ENCODE data around the gene ATN1.
"Not testable (repeated sequence)": the region's sequence is repeated elsewhere in the genome, so short reads cannot be mapped to it uniquely, and the experiment has no call there.

ATN1 gene, protein sequence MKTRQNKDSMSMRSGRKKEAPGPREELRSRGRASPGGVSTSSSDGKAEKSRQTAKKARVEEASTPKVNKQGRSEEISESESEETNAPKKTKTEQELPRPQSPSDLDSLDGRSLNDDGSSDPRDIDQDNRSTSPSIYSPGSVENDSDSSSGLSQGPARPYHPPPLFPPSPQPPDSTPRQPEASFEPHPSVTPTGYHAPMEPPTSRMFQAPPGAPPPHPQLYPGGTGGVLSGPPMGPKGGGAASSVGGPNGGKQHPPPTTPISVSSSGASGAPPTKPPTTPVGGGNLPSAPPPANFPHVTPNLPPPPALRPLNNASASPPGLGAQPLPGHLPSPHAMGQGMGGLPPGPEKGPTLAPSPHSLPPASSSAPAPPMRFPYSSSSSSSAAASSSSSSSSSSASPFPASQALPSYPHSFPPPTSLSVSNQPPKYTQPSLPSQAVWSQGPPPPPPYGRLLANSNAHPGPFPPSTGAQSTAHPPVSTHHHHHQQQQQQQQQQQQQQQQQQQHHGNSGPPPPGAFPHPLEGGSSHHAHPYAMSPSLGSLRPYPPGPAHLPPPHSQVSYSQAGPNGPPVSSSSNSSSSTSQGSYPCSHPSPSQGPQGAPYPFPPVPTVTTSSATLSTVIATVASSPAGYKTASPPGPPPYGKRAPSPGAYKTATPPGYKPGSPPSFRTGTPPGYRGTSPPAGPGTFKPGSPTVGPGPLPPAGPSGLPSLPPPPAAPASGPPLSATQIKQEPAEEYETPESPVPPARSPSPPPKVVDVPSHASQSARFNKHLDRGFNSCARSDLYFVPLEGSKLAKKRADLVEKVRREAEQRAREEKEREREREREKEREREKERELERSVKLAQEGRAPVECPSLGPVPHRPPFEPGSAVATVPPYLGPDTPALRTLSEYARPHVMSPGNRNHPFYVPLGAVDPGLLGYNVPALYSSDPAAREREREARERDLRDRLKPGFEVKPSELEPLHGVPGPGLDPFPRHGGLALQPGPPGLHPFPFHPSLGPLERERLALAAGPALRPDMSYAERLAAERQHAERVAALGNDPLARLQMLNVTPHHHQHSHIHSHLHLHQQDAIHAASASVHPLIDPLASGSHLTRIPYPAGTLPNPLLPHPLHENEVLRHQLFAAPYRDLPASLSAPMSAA (N-terminal part only)

DNA sequence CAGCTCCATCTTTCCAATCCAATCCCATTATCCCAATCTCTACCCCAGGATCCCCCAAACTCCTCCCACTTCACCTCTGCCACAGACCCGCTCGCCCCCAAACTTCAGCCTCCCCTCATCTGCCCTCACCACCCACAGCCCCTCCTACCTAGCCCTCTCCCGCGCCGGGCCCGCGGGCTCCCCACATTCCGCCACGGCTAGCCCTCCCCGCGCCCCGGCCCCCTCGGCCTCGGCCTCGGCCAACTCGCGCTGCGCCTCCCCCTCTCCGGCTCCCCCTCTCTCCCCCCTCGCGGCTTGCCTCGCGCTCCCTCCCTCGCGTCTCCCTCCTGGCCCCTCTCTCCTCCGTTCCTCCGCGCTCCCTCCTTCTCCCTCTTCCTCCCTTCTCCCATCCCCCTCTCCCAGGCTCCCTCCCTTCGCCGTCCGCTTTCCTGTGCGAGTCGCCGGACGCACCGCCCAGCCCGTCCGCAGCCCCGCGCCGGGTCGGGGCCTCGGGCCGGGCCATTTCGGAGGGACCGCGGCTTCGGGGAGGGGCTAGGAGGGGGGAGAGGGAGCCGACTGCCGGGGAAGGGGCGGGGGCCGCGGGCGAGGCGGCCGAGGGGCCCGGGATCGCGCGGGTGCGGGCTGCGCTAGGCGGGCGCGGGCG lies at the start of gene ATN1:
TSS of gene ATN1 (plus strand) at position 581 of the 643 bp plus-strand sequence. CDS start 6,043 bp downstream, outside the sequence.
- DNase-seq, result peak; percentile 56

DNA sequence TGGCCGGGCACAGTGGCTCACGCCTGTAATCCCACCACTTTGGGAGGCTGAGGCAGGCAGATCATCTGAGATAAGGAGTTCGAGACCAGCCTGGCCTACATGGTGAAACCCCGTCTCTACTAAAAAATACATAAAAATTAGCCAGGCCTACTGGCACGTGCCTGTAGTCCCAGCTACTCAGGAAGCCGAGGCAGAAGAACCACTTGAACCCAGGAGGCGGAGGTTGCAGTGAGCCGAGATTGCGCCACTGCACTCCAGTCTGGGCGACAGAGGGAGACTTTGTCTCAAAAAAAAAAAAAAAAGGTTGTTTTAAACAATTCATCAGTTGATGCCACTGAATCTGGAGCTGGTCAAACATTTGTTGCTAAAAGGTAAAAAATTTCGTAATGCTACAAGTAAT lies 47.9 kb upstream of the ATN1 start:
- DNase-seq, result not testable (repeated sequence)

DNA sequence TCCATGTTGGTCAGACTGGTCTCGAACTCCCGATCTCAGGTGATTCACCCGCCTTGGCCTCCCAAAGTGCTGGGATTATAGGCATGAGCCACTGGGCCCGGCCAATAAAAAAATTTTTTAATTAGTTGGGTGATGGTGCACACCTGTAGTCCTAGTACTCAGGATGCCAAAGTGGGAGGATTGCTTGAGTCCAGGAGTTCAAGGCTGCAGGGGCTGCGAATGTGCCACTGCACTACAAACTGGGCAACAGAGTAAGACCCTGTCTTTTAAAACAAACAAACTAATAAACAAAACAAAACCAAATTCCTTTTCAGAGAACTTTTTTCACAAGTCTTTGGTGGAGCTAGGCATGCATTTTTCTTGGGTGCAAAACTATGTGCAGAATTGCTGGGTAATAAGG lies 44.5 kb upstream of the ATN1 start:
- DNase-seq, result no peak

DNA sequence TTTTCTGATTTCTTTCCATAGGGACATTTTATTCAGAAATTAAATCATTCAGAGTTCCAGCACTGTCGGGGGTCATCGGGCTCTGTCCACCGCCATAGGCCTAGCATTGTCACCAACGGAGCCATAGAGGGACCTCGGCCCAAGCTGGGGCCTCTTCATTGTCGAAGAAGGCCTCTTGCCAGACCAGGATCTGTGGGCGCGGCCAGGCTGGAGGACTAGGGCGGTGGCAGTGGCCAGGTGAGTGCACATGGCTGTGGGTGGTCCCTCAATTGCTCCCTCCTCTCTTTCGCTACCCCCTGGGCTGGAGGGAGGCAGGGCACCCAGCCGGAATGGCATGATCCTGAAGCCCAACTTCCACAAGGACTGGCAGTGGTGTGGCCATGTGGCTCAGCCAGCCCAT lies 44.1 kb upstream of the ATN1 start:
- no peak for DNase-seq

DNA sequence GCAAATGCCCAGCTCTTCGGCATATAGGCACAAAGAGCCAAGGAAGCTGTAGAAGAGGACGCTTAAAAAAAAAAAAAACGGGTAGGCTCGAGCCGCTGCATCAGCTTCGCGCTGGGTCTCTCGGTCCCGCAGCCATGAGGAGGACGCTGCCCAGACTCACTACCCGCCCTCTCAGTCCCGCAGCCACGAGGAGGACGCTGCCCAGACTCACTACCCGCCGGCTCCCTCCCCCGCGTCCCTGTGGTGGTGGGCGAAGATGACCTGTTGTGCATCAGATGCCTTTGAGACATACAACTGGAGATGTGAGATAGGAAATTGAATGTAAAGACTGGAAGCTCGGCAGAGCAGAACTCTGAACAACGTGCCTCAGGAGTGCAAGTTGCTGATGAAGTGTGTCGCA lies 43.2 kb upstream of the ATN1 start:
- no peak for DNase-seq

DNA sequence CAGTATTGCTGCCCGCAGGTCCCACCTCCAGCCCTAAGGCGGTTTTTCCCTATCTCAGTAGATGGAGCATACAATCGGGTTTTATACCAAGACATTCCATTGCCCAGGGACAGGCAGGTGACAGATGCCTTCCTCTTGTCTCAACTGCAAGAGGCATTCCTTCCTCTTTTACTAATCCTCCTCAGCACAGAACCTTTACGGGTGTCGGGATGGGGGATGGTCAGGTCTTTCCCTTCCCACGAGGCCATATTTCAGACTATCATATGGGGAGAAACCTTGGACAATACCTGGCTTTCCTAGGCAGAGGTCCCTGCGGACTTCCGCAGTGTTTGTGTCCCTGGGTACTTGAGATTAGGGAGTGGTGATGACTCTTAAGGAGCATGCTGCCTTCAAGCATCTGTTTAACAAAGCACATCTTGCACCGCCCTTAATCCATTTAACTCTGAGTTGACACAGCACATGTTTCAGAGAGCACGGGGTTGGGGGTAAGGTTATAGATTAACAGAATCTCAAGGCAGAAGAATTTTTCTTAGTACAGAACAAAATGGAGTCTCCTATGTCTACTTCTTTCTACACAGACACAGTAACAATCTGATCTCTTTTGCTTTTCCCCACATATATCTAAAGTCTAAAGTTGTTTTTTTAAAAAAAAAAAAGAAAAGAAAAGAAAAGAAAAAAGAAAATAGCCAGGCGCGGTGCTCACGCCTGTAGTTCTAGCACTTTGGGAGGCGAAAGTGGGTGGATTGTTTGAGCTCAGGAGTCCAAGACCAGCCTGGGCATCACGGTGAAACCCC lies 41.4 kb upstream of the ATN1 start:
- not testable (repeated sequence) for DNase-seq

DNA sequence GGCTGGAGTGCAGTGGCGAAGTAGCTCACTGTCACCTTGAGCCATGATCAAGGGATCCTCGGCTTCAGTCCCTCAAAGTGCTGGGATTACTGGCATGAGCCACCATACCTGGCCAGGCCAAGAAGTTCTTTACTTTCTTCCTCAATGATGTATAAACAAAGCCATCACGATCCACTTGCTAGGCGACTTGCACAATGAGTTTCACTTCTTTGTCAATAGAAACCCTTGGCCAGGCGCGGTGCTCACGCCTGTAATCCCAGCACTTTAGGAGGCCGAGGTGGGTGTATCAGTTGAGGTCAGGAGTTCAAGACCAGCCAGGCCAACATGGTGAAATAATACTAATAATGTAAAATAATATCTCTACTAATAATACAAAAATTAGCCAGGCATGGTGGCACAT lies 40.3 kb upstream of the ATN1 start:
- DNase-seq, result no peak

DNA sequence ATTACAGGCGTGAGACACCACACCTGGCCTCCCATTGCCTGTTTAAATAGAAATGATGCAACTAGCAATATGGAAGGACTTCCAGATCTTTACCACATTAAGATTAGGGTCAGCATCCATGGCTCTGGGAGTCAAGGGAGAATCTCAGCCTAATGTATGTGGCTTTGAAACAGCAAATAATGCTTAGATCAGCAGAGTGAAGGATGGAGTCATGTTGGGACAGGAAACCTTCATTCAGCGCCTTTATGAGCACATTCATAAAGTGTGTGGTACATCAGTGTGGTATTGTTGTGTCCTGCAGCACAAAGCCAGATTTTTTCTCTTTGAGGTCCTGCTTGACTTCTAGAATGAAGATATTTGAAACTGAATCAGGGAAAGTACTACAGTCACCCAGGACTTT lies 39.4 kb upstream of the ATN1 start:
- no peak for DNase-seq

DNA sequence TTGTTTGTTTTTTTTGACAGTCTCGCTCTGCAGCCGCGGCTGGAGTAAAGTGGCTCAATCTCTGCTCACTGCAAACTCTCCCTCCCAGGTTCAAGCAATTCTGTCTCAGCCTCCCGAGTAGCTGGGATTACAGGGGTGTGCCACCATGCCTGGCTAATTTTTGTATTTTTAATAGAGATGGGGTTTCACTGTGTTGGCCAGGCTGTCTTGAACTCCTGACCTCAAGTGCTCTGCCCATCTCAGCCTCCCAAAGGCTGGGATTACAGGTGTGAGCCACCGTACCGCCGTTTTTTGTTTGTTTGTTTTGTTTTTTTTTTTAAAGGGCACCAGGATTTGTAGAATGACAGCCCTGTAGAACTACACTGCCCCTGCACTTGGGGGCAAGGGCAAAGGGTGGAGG lies 39.0 kb upstream of the ATN1 start:
- DNase-seq, result not testable (repeated sequence)

DNA sequence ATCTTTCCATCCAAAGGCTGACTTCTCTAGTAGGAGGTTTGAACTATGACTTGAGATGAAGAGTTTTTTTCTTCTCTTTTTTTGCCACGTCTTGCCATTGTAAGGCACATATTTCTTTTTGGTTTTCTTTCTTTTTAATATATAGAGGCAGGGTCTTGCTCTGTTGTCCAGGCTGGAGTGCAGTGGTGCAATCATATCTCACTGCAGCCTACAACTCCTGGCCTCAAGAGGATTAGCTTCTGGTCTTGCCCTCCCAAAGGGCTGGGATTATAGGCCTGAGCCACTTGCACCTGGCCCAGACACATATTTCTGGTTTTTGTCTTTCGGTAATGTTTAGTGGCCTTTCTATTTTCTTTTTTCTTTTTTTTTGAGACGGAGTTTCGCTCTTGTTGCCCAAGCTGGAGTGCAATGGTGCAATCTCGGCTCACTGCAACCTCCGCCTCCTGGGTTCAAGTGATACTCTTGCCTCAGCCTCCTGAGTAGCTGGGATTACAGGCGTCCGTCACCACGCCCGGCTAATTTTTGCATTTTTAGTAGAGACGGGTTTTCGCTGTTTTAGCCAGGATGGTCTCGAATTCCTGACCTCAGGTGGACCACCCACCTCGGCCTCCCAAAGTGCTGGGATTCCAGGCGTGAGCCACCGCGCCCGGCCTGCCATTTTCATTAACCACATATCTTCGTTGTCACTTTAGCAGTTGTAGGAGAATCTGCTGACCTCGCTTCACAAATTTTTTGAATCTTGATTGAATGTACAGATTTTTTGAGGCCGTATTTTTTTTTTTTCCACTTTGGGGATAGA lies 37.8 kb upstream of the ATN1 start:
- not testable (repeated sequence) for DNase-seq

DNA sequence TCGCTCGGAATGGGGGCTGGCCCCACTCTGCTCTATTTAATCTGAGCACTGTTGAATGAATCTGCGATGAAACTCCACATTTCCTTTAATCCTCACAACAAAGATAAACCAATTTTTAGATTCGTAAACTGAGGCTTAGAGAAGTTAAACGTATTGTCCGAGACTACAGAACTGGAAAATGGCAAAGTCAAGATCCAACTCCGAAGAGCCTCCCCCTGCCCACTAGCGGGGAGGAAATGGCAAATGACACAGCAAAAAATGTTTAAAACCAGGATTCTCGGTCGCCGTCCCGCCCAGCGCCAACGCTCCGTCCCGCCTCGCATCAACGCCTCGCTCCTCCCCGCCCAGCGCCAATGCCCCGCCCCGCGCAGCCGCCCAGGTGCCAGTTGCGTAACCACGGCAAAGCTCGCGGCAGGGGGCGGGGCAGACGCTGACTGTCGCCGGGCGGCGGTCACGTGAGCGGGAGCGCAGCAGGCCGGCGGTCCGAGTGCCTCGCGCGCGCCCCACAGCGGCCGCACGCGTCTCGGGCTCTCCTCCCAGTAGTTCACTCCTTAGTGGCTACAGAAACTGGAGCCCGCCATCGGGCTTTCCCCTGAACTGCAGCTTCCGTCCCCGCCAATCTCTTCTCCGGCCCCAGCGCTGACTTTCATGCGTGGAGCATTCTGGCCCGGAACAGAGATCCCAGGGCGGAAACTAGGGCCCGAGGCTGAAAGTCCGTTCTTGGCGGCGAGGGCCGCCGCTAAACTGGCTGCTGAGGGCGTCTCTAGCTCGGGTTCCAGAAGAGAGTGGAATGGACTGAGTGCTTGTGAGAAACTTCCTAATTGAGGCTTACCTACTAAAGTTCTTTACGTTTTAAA lies 36.7 kb upstream of the ATN1 start:
- peak; percentile 99 for DNase-seq

DNA sequence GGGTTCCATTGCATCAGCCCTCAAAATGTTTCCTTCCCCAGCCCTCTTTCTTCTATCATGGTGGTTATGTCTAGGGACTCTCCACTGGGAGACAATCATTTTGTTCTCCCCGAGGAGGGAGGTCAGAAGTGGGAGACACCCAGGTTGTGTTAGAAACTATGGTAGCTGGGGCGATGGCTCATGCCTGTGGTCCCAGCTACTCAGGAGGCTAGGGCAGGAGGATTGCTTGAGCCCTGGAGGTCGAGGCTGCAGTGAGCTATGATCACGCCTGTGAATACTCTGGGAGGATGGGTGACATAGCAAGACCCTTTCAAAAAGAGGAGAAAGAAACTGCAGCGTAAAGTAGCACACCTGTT lies 36.1 kb upstream of the ATN1 start:
- DNase-seq, result no peak

DNA sequence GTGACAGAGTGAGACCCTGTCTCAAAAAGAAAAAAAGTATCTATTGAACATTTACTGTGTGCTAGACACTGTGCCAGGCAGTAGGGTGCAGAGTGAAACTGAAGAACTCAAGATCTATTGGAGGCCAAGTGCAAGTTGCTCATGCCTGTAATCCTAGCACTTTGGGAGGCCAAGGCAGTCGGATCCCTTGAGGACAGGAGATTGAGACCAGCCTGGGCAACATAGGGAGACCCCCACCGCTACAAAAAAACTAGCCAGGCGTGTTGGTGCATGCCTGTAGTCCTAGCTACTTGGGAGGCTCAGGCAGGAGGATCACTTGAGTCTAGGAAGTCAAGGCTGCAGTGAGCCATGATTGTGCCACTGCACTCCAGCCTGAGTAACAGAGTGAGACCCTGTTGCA lies 35.1 kb upstream of the ATN1 start:
- not testable (repeated sequence) for DNase-seq

DNA sequence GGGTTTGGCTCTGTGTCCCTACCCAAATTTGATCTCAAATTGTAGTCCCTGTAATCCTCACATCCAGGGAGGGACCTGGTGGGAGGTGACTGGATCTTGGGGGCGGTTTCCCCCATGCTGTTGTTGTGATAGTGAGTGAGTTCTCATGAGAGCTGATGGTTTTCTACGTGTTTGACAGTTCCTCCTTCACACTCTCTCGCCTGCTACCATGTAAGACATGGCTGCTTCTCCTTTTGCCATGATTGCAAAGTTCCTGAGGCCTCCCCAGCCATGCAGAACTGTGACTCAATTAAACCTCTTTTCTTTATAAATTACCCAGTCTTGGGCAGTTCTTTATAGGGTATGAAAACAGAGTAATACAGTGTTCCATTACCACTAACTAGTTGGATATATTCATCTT lies 33.4 kb upstream of the ATN1 start:
- DNase-seq, result no peak

DNA sequence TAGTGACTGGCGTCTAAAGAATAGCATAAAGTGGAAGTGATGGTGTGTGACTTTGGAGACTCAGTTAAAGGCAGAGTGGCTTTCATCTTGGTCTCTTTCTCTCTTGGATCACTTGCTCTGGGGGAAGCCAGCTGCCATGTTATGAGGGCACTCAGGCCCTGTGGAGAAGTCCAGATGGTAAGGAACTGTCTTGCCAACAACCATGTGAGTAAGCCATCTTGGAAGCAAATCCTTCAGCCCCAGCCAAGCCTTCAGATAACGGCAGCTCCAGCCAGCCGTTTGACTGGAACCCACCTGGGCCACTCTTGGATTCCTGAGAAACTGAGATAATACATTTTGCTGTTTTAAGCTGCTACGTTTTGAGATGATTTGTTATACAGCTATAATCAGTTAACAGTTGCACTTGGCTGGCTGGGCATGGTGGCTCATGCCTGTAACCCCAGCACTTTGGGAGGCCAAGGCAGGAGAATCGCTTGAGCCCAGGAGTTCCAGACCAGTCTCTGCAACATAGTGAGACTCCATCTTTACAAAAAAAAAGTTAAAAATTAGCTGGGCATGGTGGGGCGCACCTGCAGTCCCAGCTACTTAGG lies 30.8 kb upstream of the ATN1 start:
- DNase-seq, result no peak

DNA sequence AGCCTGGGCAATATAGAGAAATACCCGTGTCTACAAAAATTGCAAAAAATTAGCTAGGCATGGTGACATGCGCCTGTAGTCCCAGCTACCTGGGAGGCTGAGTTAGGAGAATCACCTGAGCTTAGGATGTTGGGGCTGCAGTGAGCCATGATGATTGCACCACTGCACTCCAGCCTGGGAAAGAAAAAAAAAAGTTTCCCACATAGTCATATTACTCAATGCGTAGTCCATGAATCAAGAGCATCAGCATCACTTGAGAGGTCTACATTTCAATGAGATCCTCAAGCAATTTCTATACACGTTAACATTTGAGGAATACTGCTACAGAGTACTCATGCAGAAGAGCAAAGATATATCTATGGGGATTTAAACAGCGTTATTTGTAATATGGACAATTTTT lies 28.3 kb upstream of the ATN1 start:
- no peak for DNase-seq

DNA sequence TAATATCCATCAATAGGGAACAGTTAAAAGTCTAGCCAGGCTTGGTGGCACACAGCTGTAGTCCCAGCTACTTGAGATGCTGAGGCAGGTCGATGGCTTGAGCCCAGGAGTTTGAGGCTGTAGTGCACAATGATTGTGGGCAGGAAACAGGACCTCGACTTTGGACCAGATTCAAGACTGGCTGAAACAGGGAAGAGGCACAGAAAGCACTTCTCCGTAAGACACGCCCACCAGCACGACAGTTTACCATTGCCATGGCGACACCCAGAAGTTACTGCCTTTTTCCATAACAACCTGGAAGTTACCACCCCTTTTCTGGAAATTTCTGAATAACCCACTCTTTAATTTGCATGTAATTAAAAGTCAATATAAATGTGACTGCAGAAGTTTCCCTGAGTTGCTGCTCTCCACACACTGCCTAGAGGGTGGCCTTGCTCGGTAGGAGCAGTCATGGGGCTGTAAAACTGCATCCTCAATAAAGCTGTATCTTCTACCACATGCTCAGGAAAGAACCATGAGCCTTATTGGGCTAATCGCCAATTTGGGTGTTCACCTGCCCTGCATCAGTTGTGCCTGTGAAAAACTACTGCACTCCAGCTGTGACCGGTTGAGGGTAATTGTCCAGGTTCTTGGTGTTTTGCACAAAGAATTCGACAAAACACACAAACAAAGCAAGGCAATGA lies 27.8 kb upstream of the ATN1 start:
- DNase-seq, result peak; percentile 17

DNA sequence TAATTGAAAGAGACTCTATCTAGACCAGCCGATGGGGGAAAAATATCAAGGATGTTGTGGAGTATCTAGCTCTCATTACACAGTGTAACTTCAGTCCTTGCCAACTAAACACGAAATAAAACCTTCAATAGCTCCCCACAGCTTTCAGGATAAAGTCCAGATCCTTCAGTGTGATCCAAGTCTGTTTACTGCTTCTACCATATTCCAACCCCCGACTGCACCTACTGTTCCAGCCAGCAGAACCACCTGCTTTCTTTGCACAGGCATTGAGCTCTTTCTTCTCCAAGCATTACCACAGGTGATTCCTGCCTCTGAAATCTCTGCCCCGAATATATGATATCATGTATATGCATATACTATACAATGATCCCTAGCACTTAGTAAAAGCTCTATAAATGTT lies 25.3 kb upstream of the ATN1 start:
- DNase-seq, result no peak

DNA sequence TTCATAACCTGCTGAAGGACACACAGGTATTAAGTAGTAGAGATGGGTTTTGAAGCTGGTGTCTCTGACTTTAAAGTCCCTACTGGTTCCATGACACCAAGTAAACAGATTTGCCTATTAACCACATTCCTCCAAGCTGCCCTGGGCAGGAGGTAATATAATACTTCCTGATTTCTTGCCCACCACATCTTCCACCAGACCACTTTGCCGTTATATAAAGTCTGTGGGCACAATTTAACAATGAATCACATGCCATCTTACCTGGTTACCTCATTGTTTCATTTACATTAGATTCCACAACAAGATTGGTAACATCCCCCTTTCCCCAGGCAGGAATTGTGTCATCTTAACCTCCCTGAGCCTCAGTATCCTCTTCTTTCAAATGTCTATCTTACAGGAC lies 24.0 kb upstream of the ATN1 start:
- no peak for DNase-seq
